Measurements from ENCODE around the gene PRDM9. TPM values are rescaled to one million over a fixed set of nuclear protein-coding genes. Genes with fewer than 3 reads are reported as not detected.

The PRDM9 gene
- total RNA-seq, 1 experiment from 2014 or later = not detected

DNA sequence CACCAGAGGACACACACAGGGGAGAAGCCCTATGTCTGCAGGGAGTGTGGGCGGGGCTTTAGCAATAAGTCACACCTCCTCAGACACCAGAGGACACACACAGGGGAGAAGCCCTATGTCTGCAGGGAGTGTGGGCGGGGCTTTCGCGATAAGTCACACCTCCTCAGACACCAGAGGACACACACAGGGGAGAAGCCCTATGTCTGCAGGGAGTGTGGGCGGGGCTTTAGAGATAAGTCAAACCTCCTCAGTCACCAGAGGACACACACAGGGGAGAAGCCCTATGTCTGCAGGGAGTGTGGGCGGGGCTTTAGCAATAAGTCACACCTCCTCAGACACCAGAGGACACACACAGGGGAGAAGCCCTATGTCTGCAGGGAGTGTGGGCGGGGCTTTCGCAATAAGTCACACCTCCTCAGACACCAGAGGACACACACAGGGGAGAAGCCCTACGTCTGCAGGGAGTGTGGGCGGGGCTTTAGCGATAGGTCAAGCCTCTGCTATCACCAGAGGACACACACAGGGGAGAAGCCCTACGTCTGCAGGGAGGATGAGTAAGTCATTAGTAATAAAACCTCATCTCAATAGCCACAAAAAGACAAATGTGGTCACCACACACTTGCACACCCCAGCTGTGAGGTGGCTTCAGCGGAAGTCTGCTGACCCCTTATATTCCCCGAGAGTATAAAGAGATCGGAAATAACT is 20.0 kb downstream of the PRDM9 start:
- peak; percentile 88 for DNase-seq (ENCODE audit: low spot score)

- no peak for DNase-seq (ENCODE audit: low spot score)
Measured at GRCh38 chr5:23528677-23529076, 21.3 kb downstream of the PRDM9 start.

DNA sequence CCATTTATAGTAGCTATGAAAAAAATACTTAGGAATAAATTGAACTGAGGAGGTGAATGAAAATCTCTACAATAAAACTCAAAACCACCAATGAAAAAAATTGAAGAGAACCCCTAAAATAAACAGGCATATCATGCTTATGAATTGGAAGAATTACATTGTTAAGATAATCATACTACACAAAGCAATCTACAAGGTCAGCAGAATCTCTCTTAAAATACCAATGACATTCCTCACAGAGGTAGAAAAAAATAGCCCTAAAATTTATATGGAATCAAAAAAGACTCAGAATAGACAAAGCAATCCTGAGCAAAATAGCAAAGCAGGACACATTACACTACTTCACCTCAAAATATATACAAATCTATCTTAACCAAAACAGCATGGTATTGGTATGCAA is 23.2 kb downstream of the PRDM9 start:
- no peak for DNase-seq (ENCODE audit: low spot score)

- no peak for DNase-seq (ENCODE audit: low spot score)
Measured at GRCh38 chr5:23571059-23571458, 63.6 kb downstream of the PRDM9 start.

All from A172 (cell line).